MV-4-11 (cell line): Measurements from ENCODE around the gene RIMBP2.
"Not testable (repeated sequence)": the region's sequence is repeated elsewhere in the genome, so short reads cannot be mapped to it uniquely, and the experiment has no call there.

Source experiments
- DNase-seq: peaks from one replicate; lab custom pipeline; 2025; lab: John Stamatoyannopoulos, UW

The RIMBP2 gene

GRCh38 chr12:130655881-130656280 is 60.2 kb downstream of the RIMBP2 start:
- DNase-seq = no peak

GRCh38 chr12:130655010-130655409 is 61.1 kb downstream of the RIMBP2 start:
- no peak for DNase-seq

GRCh38 chr12:130651188-130651959 is 64.7 kb downstream of the RIMBP2 start:
- DNase-seq = no peak

- no peak for DNase-seq
Observed at GRCh38 chr12:130650131-130650530, 66.0 kb downstream of the RIMBP2 start.

- no peak for DNase-seq
Observed at GRCh38 chr12:130649101-130650045, 66.7 kb downstream of the RIMBP2 start.

- no peak for DNase-seq
Observed at GRCh38 chr12:130647814-130648213, 68.3 kb downstream of the RIMBP2 start.

- DNase-seq = no peak
Observed at GRCh38 chr12:130646716-130647370, 69.3 kb downstream of the RIMBP2 start.

- DNase-seq = not testable (repeated sequence)
Observed at GRCh38 chr12:130646191-130646590, 69.9 kb downstream of the RIMBP2 start.

- DNase-seq = no peak
Observed at GRCh38 chr12:130645751-130646150, 70.3 kb downstream of the RIMBP2 start.

- DNase-seq = no peak
Observed at GRCh38 chr12:130644566-130644965, 71.5 kb downstream of the RIMBP2 start.

GRCh38 chr12:130644146-130644545 is 72.0 kb downstream of the RIMBP2 start:
- DNase-seq = no peak

- DNase-seq = no peak
Observed at GRCh38 chr12:130642856-130643255, 73.2 kb downstream of the RIMBP2 start.

GRCh38 chr12:130641533-130642184 is 74.4 kb downstream of the RIMBP2 start:
- no peak for DNase-seq

- DNase-seq = no peak
Observed at GRCh38 chr12:130640901-130641300, 75.2 kb downstream of the RIMBP2 start.

GRCh38 chr12:130640496-130640895 is 75.6 kb downstream of the RIMBP2 start:
- DNase-seq = no peak

- DNase-seq = no peak
Observed at GRCh38 chr12:130639476-130640424, 76.3 kb downstream of the RIMBP2 start.

GRCh38 chr12:130636370-130636769 is 79.7 kb downstream of the RIMBP2 start:
- DNase-seq = no peak

GRCh38 chr12:130634866-130635265 is 81.2 kb downstream of the RIMBP2 start:
- no peak for DNase-seq

GRCh38 chr12:130633771-130634170 is 82.3 kb downstream of the RIMBP2 start:
- no peak for DNase-seq

- DNase-seq = no peak
Observed at GRCh38 chr12:130632642-130633041, 83.5 kb downstream of the RIMBP2 start.

- no peak for DNase-seq
Observed at GRCh38 chr12:130628304-130628703, 87.8 kb downstream of the RIMBP2 start.
